ENCODE data around the gene EDAR. TPM values are rescaled to one million over a fixed set of nuclear protein-coding genes. Genes with fewer than 3 reads are reported as not detected.

Gene EDAR
- total and polyA plus RNA-seq, 2 of the 4 experiments (the other 2 are of a cell fraction), result not detected

- Histone ChIP-seq H3K9me1 (ENCODE audit: insufficient read depth, low read length) (no peaks in the 10 kb centered on the region), H3K27ac (ENCODE audit: insufficient read depth, low read length) (no peak overlapping the region), H4K5ac (ENCODE audit: low read depth, low read length) (no peak overlapping the region), H2AFZ (replicated peaks; ENCODE audit: low read length, poor library complexity) (peak overlapping the region; percentile 27), H3K36me3 (ENCODE audit: control insufficient read depth, insufficient read depth, low read length) (no peaks in the 10 kb centered on the region), H3K79me1 (ENCODE audit: low read depth in 1 of 2, low read length in 2 of 2) (no peaks in the 10 kb centered on the region), H2BK20ac (ENCODE audit: low read depth, low read length) (no peak overlapping the region), H2BK15ac (ENCODE audit: low read depth, low read length) (no peak overlapping the region), H2BK5ac (ENCODE audit: low read depth, low read length, poor library complexity, severe bottlenecking) (no peak overlapping the region), H3K9me3 (ENCODE audit: control insufficient read depth, insufficient read depth, low read length) (no peaks in the 10 kb centered on the region), H2BK120ac (ENCODE audit: low read depth, low read length) (no peak overlapping the region), H3K4ac (ENCODE audit: low read depth, low read length) (no peak overlapping the region), H3K4me1 (ENCODE audit: control insufficient read depth, insufficient read depth, low read length) (no peaks in the 10 kb centered on the region), H3K27me3 (ENCODE audit: control insufficient read depth, insufficient read depth, low read length) (peaks cover 82% of the 10 kb centered on the region), H4K91ac (ENCODE audit: insufficient read depth, low read depth, low read length) (no peak overlapping the region), H4K20me1 (ENCODE audit: insufficient read depth, low read length) (no peaks in the 10 kb centered on the region), H2AK9ac (replicated peaks; ENCODE audit: low read depth, low read length, poor library complexity) (no peak overlapping the region), H4K8ac (ENCODE audit: low read depth in 2 of 2, low read length in 2 of 2) (no peak overlapping the region), H2AK5ac (ENCODE audit: low read depth, low read length) (no peak overlapping the region), H3K18ac (ENCODE audit: low read depth, low read length) (no peak overlapping the region), H3K23ac (ENCODE audit: low read depth, low read length) (no peak overlapping the region), H3K4me2 (ENCODE audit: low read depth, low read length) (no peak overlapping the region), H3K14ac (replicated peaks; ENCODE audit: low read depth, low read length) (no peak overlapping the region), H3K9ac (ENCODE audit: low read depth, low read length) (no peak overlapping the region), H3K4me3 (ENCODE audit: insufficient read depth, low read depth, low read length) (no peak overlapping the region), H3K56ac (ENCODE audit: extremely low read depth, insufficient read depth, low read length) (no peak overlapping the region)
- DNase-seq, result no peak
- intact Hi-C loops (cut with micrococcal nuclease), result no loop called here
- ChIA-PET CTCF (no interaction called here), POLR2A (ENCODE audit: unreplicated experiment) (no interaction called here)
- ATAC-seq (ENCODE audit: low read depth), result no peak
- no peak for TF ChIP-seq NFE2L2 (IDR thresholded peaks at IDR 0.05; ENCODE audit: low read depth, low read length)
- no peak for TF ChIP-seq CEBPB (IDR thresholded peaks at IDR 0.05; ENCODE audit: low read depth, low read length)
- TF ChIP-seq CTCF (conservative IDR thresholded peaks at IDR 0.05; ENCODE audit: low read depth, low read length), result no peak
- no peak for TF ChIP-seq RFX5 (IDR thresholded peaks at IDR 0.05; ENCODE audit: low read depth, low read length)
- TF ChIP-seq USF2 (IDR thresholded peaks at IDR 0.05; ENCODE audit: low read depth, low read length), result no peak
- BruUV-seq (replicated peaks), result no TSS peak
- 18% methylated on average over 2 of the region's 7 CpGs; no CpG with 5 or more reads in 1 of the 2 experiments for WGBS, 2 experiments (ENCODE audit: extremely low coverage in 2 of 2, insufficient read length in 1 of 2)
- dilution Hi-C loops (cut with HindIII; ENCODE audit: low sequenced_read_pairs, unreplicated experiment), result no loop called here
- in situ Hi-C loops (cut with MboI; ENCODE audit: low sequenced_read_pairs), result no loop called here
These were observed 52.2 kb downstream of the EDAR start for GRCh38 chr2:108936866-108937265.

Data from IMR-90 (cell line).